ENCODE data around the gene STK38L. TPM values are rescaled to one million over a fixed set of nuclear protein-coding genes. Genes with fewer than 3 reads are reported as not detected.

The STK38L gene
- polyA plus RNA-seq, 1 of the 3 experiments (the other 2 are of a cell fraction): 4.7 TPM

- no peak overlapping the region for H3K4me2 ChIP-seq
- DNase-seq: no peak
- H3K4me1 ChIP-seq (ENCODE audit: control insufficient read depth in 1 of 2, insufficient read depth in 2 of 2, low read depth in 1 of 2, low read length in 1 of 2): peaks cover 0 to 3% of the 10 kb centered on the region in 2 experiments; a peak in 1 of 4 replicates
- ChIA-PET POLR2A (no interaction called here), CTCF (no interaction called here)
- H3K4me3 ChIP-seq (ENCODE audit: low read depth in 2 of 2, low read length in 1 of 2): no peak overlapping the region
- no peaks in the 10 kb centered on the region for H3K9me3 ChIP-seq
- TF ChIP-seq EP300 (IDR thresholded peaks at IDR 0.05; ENCODE audit: borderline replicate concordance in 1 of 2, low read depth in 1 of 2, low read length in 1 of 2) (no peak), MXI1 (IDR thresholded peaks at IDR 0.05; ENCODE audit: low read depth, low read length) (no peak), FOSL2 (IDR thresholded peaks at IDR 0.05; ENCODE audit: borderline replicate concordance, low read depth) (no peak)
- peaks cover 6% of the 10 kb centered on the region for H3F3A ChIP-seq (replicated peaks; ENCODE audit: insufficient read depth)
- no peaks in the 10 kb centered on the region for H4K20me1 ChIP-seq (ENCODE audit: insufficient read depth)
- H3K9ac ChIP-seq: no peak overlapping the region
- H3K36me3 ChIP-seq (replicated peaks in 1 of 2; ENCODE audit: control insufficient read depth in 1 of 2, insufficient read depth in 2 of 2, low read length in 1 of 2): no peaks in the 10 kb centered on the region
- no peak overlapping the region for H2AFZ ChIP-seq (ENCODE audit: low read depth)
- H3K79me2 ChIP-seq (ENCODE audit: insufficient read depth): no peaks in the 10 kb centered on the region
- H3K27me3 ChIP-seq (ENCODE audit: insufficient read depth): no peaks in the 10 kb centered on the region
- H3K27ac ChIP-seq (ENCODE audit: low read depth in 2 of 2, low read length in 1 of 2): no peak overlapping the region
- no peaks in the 10 kb centered on the region for H3K9me2 ChIP-seq
Measured at GRCh38 chr12:27209257-27209910, 34.7 kb upstream of the STK38L start.

GRCh38 chr12:27210187-27210586 is 33.9 kb upstream of the STK38L start:
- TF ChIP-seq RFX5 (IDR thresholded peaks at IDR 0.05; ENCODE audit: low read length): no peak
- no peak for TF ChIP-seq TCF12 (IDR thresholded peaks at IDR 0.05)
- no peak for TF ChIP-seq USF1 (IDR thresholded peaks at IDR 0.05; ENCODE audit: borderline replicate concordance, low read depth)
- TF ChIP-seq ELF1 (IDR thresholded peaks at IDR 0.05): no peak
- TF ChIP-seq MEF2A (IDR thresholded peaks at IDR 0.05; ENCODE audit: borderline replicate concordance, low read depth): no peak
- TF ChIP-seq MAX (IDR thresholded peaks at IDR 0.05; ENCODE audit: low read depth): no peak
- no peak for TF ChIP-seq NFIC (IDR thresholded peaks at IDR 0.05; ENCODE audit: borderline replicate concordance)
- TF ChIP-seq POLR2AphosphoS5 (IDR thresholded peaks at IDR 0.05; ENCODE audit: low read depth, low read length): no peak
- TF ChIP-seq CHD2 (IDR thresholded peaks at IDR 0.05; ENCODE audit: low read length, partially characterized antibody): no peak
- TF ChIP-seq FOSL2 (IDR thresholded peaks at IDR 0.05; ENCODE audit: borderline replicate concordance, low read depth): no peak
- no peak for TF ChIP-seq CTCF (IDR thresholded peaks at IDR 0.05)
- TF ChIP-seq SMC3 (IDR thresholded peaks at IDR 0.05; ENCODE audit: low read depth, low read length): no peak
- TF ChIP-seq EP300 (IDR thresholded peaks at IDR 0.05; ENCODE audit: borderline replicate concordance in 1 of 2, low read depth in 1 of 2, low read length in 1 of 2): no peak
- no peak for TF ChIP-seq USF2 (IDR thresholded peaks at IDR 0.05; ENCODE audit: borderline replicate concordance, low read depth, low read length)
- POLR2A ChIA-PET: no interaction called here
- Histone ChIP-seq H3K9me3 (no peaks in the 10 kb centered on the region), H3K4me3 (ENCODE audit: low read depth in 2 of 2, low read length in 1 of 2) (no peak overlapping the region), H3K9ac (no peak overlapping the region), H3K4me2 (no peak overlapping the region), H3K4me1 (ENCODE audit: control insufficient read depth in 1 of 2, insufficient read depth in 2 of 2, low read depth in 1 of 2, low read length in 1 of 2) (peaks cover 0 to 3% of the 10 kb centered on the region in 2 experiments; a peak in 1 of 4 replicates), H4K20me1 (ENCODE audit: insufficient read depth) (no peaks in the 10 kb centered on the region), H3K27me3 (ENCODE audit: insufficient read depth) (no peaks in the 10 kb centered on the region), H3K79me2 (ENCODE audit: insufficient read depth) (no peaks in the 10 kb centered on the region), H3K36me3 (replicated peaks in 1 of 2; ENCODE audit: control insufficient read depth in 1 of 2, insufficient read depth in 2 of 2, low read length in 1 of 2) (no peaks in the 10 kb centered on the region), H3K27ac (ENCODE audit: low read depth in 2 of 2, low read length in 1 of 2) (no peak overlapping the region), H3F3A (replicated peaks; ENCODE audit: insufficient read depth) (peaks cover 6% of the 10 kb centered on the region), H2AFZ (ENCODE audit: low read depth) (no peak overlapping the region), H3K9me2 (no peaks in the 10 kb centered on the region)
- CTCF ChIA-PET: no interaction called here
- DNase-seq: no peak
- 76% methylated on average over 2 of the region's 2 CpGs for WGBS (ENCODE audit: low lambda C conversion rate)
